HL-60 (cell line): ENCODE data around the gene CYB5R4.

Experiments
- DNase-seq, 2 experiments: peaks; one replicate each; pipeline ENCODE4 v3.0.0-alpha.2; 2010 to 2020; ENCODE audit warnings: low read depth in 1 of 2, low spot score in 1 of 2
- H3K27ac ChIP-seq: fragments of 250-450 bp; sonication (Bioruptor Pico); replicated peaks from 2 replicates; pipeline ENCODE4 v1.5.1; 2020; ENCODE audit warnings: mild to moderate bottlenecking, moderate library complexity
- H3K27me3 ChIP-seq: fragments of 250-450 bp; sonication (Bioruptor Pico); 2 replicates; pipeline ENCODE4 v1.5.1; 2021; ENCODE audit warnings: mild to moderate bottlenecking, moderate library complexity; ENCODE audit not compliant: insufficient read depth, poor library complexity, severe bottlenecking
- H3K4me3 ChIP-seq: replicated peaks from 2 replicates; pipeline ENCODE4 v1.5.1; 2011; ENCODE audit warnings: mild to moderate bottlenecking, control low read depth, low read length; ENCODE audit not compliant: insufficient read depth
- CTCF ChIP-seq: IDR thresholded peaks from one replicate; pipeline ENCODE4 v1.5.1; 2011; ENCODE audit warnings: low read length, control low read depth, inconsistent platforms; ENCODE audit not compliant: insufficient read depth
- GABPA ChIP-seq: IDR thresholded peaks from 2 replicates; pipeline ENCODE4 v1.6.1; 2012; ENCODE audit warnings: low read depth
- POLR2AphosphoS5 ChIP-seq: IDR thresholded peaks from 2 replicates; pipeline ENCODE4 v1.6.1; 2012; ENCODE audit warnings: low read depth
- REST ChIP-seq: IDR thresholded peaks from 2 replicates; pipeline ENCODE4 v1.6.1; 2012; ENCODE audit warnings: low read depth; ENCODE audit not compliant: insufficient replicate concordance
- SPI1 ChIP-seq: IDR thresholded peaks from 2 replicates; pipeline ENCODE4 v1.6.1; 2012; ENCODE audit warnings: low read depth, mild to moderate bottlenecking, borderline replicate concordance

CYB5R4 gene

GRCh38 chr6:83962582-83962981 is 103.1 kb downstream of the CYB5R4 start:
- peak in 1 of 2 experiments; percentile 23 for DNase-seq
- no peak overlapping the region for H3K27ac ChIP-seq
- no peak for TF ChIP-seq POLR2AphosphoS5
- no peak for TF ChIP-seq CTCF
- TF ChIP-seq SPI1 = peak; percentile 81
- no peak for TF ChIP-seq REST
- no peak for TF ChIP-seq GABPA
- H3K27me3 ChIP-seq = no peaks in the 10 kb centered on the region
- H3K4me3 ChIP-seq = no peak overlapping the region

GRCh38 chr6:83966539-83966938 is 107.0 kb downstream of the CYB5R4 start:
- Histone ChIP-seq H3K27ac (no peak overlapping the region), H3K4me3 (no peak overlapping the region), H3K27me3 (no peaks in the 10 kb centered on the region)
- no peak for DNase-seq
- TF ChIP-seq POLR2AphosphoS5 (no peak), CTCF (no peak), GABPA (no peak), SPI1 (no peak), REST (no peak)

GRCh38 chr6:83970582-83970981 is 111.1 kb downstream of the CYB5R4 start:
- Histone ChIP-seq H3K27me3 (no peaks in the 10 kb centered on the region), H3K4me3 (no peak overlapping the region), H3K27ac (no peak overlapping the region)
- TF ChIP-seq GABPA = no peak
- TF ChIP-seq REST = no peak
- TF ChIP-seq SPI1 = no peak
- no peak for TF ChIP-seq CTCF
- no peak for TF ChIP-seq POLR2AphosphoS5
- no peak for DNase-seq
